HEK293 (cell line): ENCODE results near the gene VCL.

Source experiments
- BCL11A ChIP-seq: fragments of 450-650 bp; formaldehyde crosslinking; IDR thresholded peaks from 2 replicates; pipeline ENCODE4 v1.5.1; 2016; ENCODE audit warnings: low read depth, missing biosample characterization, missing genetic modification characterization
- BCL6B ChIP-seq: fragments of 450-650 bp; formaldehyde crosslinking; IDR thresholded peaks from 2 replicates; pipeline ENCODE4 v1.5.1; 2017; ENCODE audit warnings: missing biosample characterization, missing genetic modification characterization
- GLI2 ChIP-seq: fragments of 450-650 bp; formaldehyde crosslinking; IDR thresholded peaks from 2 replicates; pipeline ENCODE4; 2017; ENCODE audit warnings: missing biosample characterization, missing genetic modification characterization, low read depth, borderline replicate concordance
- HOXA7 ChIP-seq: sonication (generic); formaldehyde crosslinking; IDR thresholded peaks from 2 replicates; pipeline ENCODE4 v1.8.1; 2022; ENCODE audit warnings: missing genetic modification reagents, borderline replicate concordance
- IKZF3 ChIP-seq: fragments of 450-650 bp; IDR thresholded peaks from 2 replicates; pipeline ENCODE4 v1.5.0; 2018; ENCODE audit warnings: missing biosample characterization, mild to moderate bottlenecking, missing genetic modification characterization, moderate library complexity
- KLF16 ChIP-seq: fragments of 450-650 bp; formaldehyde crosslinking; IDR thresholded peaks from 2 replicates; pipeline ENCODE4 v1.5.1; 2017; ENCODE audit warnings: missing biosample characterization, missing genetic modification characterization
- MEIS1 ChIP-seq: sonication (generic); formaldehyde crosslinking; IDR thresholded peaks from 2 replicates; pipeline ENCODE4 v1.8.1; 2022; ENCODE audit warnings: missing genetic modification reagents, mild to moderate bottlenecking, borderline replicate concordance
- PRDM4 ChIP-seq: fragments of 450-650 bp; formaldehyde crosslinking; IDR thresholded peaks from 2 replicates; pipeline ENCODE4 v1.5.1; 2017; ENCODE audit warnings: missing biosample characterization, missing genetic modification characterization
- YY1 ChIP-seq: fragments of 450-650 bp; formaldehyde crosslinking; IDR thresholded peaks from 2 replicates; pipeline ENCODE4 v1.5.1; 2018; ENCODE audit warnings: missing biosample characterization, missing genetic modification characterization
- ZBTB17 ChIP-seq: fragments of 450-650 bp; formaldehyde crosslinking; IDR thresholded peaks from 2 replicates; pipeline ENCODE4 v1.5.1; 2016; ENCODE audit warnings: missing biosample characterization, missing genetic modification characterization
- ZNF18 ChIP-seq: fragments of 450-650 bp; formaldehyde crosslinking; IDR thresholded peaks from 2 replicates; pipeline ENCODE4 v1.5.1; 2016; ENCODE audit warnings: missing biosample characterization, missing genetic modification characterization
- ZNF223 ChIP-seq: fragments of 450-650 bp; formaldehyde crosslinking; IDR thresholded peaks from 2 replicates; pipeline ENCODE4 v1.5.1; 2016; ENCODE audit warnings: missing biosample characterization, missing genetic modification characterization
- ZNF266 ChIP-seq: fragments of 450-650 bp; formaldehyde crosslinking; IDR thresholded peaks from 2 replicates; pipeline ENCODE4 v1.5.1; 2016; ENCODE audit warnings: missing biosample characterization, missing genetic modification characterization, low read depth
- ZNF274 ChIP-seq, 2 experiments: fragments of 200-500 bp in 1 of 2; fragments of 450-650 bp in 1 of 2; sonication (Bioruptor generic) in 1 of 2; formaldehyde crosslinking in 1 of 2; IDR thresholded peaks; 2 replicates each; pipeline versions ENCODE4 v1.5.1 to v1.6.1; 2014 to 2016; ENCODE audit warnings: borderline replicate concordance in 1 of 2, inconsistent platforms in 1 of 2, low read length in 1 of 2, missing biosample characterization in 1 of 2, missing genetic modification characterization in 1 of 2
- ZNF324 ChIP-seq: fragments of 450-650 bp; formaldehyde crosslinking; IDR thresholded peaks from 2 replicates; pipeline ENCODE4 v1.5.1; 2016; ENCODE audit warnings: missing biosample characterization, missing genetic modification characterization
- ZNF362 ChIP-seq: fragments of 450-650 bp; formaldehyde crosslinking; IDR thresholded peaks from 2 replicates; pipeline ENCODE4 v1.5.1; 2016; ENCODE audit warnings: missing biosample characterization, missing genetic modification characterization
- ZNF398 ChIP-seq: fragments of 450-650 bp; formaldehyde crosslinking; IDR thresholded peaks from 2 replicates; pipeline ENCODE4 v1.5.1; 2017; ENCODE audit warnings: missing biosample characterization, missing genetic modification characterization
- ZNF548 ChIP-seq: fragments of 450-650 bp; formaldehyde crosslinking; IDR thresholded peaks from 2 replicates; pipeline ENCODE4 v1.5.1; 2016; ENCODE audit warnings: missing biosample characterization, missing genetic modification characterization
- ZNF658 ChIP-seq: fragments of 450-650 bp; formaldehyde crosslinking; IDR thresholded peaks from 2 replicates; pipeline ENCODE4; 2016; ENCODE audit warnings: missing biosample characterization, missing genetic modification characterization
- ZNF670 ChIP-seq: fragments of 450-650 bp; formaldehyde crosslinking; IDR thresholded peaks from 2 replicates; pipeline ENCODE4 v1.5.1; 2016; ENCODE audit warnings: missing biosample characterization, missing genetic modification characterization, low read depth
- ZNF701 ChIP-seq: fragments of 450-650 bp; formaldehyde crosslinking; IDR thresholded peaks from 2 replicates; pipeline ENCODE4 v1.5.1; 2016; ENCODE audit warnings: missing biosample characterization, missing genetic modification characterization
- ZNF707 ChIP-seq: fragments of 450-650 bp; formaldehyde crosslinking; IDR thresholded peaks from 2 replicates; pipeline ENCODE4 v1.5.1; 2016; ENCODE audit warnings: missing biosample characterization, missing genetic modification characterization
- ZNF76 ChIP-seq: fragments of 450-650 bp; formaldehyde crosslinking; IDR thresholded peaks from 2 replicates; pipeline ENCODE4; 2016; ENCODE audit warnings: low read depth, missing biosample characterization, missing genetic modification characterization, borderline replicate concordance
- ZNF830 ChIP-seq: fragments of 450-650 bp; IDR thresholded peaks from 2 replicates; pipeline ENCODE4 v1.5.0; 2018; ENCODE audit warnings: missing biosample characterization, missing genetic modification characterization, low read depth, mild to moderate bottlenecking, moderate library complexity
- ZNF843 ChIP-seq: fragments of 450-650 bp; formaldehyde crosslinking; IDR thresholded peaks from 2 replicates; pipeline ENCODE4 v1.5.1; 2016; ENCODE audit warnings: missing biosample characterization, missing genetic modification characterization

Gene VCL

GRCh38 chr10:74145133-74145532, 147.2 kb downstream of the VCL start (continued):
- TF ChIP-seq ZNF18 (tag by site-specific recombination) (0 out of 2 replicates have a peak, but pooled peaks have one; percentile 24), BCL6B (tag by site-specific recombination) (peak; percentile 100), ZNF707 (tag by site-specific recombination) (no peak), ZNF658 (tag by site-specific recombination) (no peak), ZNF223 (tag by site-specific recombination) (no peak), ZNF843 (tag by site-specific recombination) (peak; percentile 82), ZNF76 (tag by site-specific recombination) (no peak), ZNF548 (tag by site-specific recombination) (no peak), ZNF670 (tag by site-specific recombination) (no peak), ZNF362 (tag by site-specific recombination) (no peak), HOXA7 (CRISPR knock-in tag) (no peak), MEIS1 (CRISPR knock-in tag) (no peak), ZBTB17 (tag by site-specific recombination) (peak; percentile 52; the same call in 1 of the 2 replicates), ZNF830 (tag by site-specific recombination) (no peak), ZNF266 (tag by site-specific recombination) (no peak), ZNF701 (tag by site-specific recombination) (no peak), ZNF324 (no peak), GLI2 (tag by site-specific recombination) (no peak), YY1 (tag by site-specific recombination) (no peak), PRDM4 (tag by site-specific recombination) (peak; percentile 35; the same call in 1 of the 2 replicates), ZNF274 (IDR thresholded peaks at IDR 0.05; ENCODE audit: low read length) (no peak), ZNF274 (tag by site-specific recombination; IDR thresholded peaks at IDR 0.05; ENCODE audit: borderline replicate concordance) (no peak), BCL11A (tag by site-specific recombination) (no peak), IKZF3 (tag by site-specific recombination) (peak; percentile 76), KLF16 (tag by site-specific recombination) (no peak), ZNF398 (tag by site-specific recombination) (no peak)
